Loucy (cell line): ENCODE results near the gene LCN10.

Experiments
- H2AFZ ChIP-seq: fragments of 200-600 bp; sonication (generic); 2 replicates; pipeline ENCODE4 v1.6.0; 2016; ENCODE audit warnings: antibody characterized with exemption, mild to moderate bottlenecking, low read length, moderate library complexity
- H3F3A ChIP-seq: fragments of 200-600 bp; 2 replicates; pipeline ENCODE4 v1.6.0; 2016; ENCODE audit warnings: antibody characterized with exemption, low read depth, mild to moderate bottlenecking
- H3K27me3 ChIP-seq: fragments of 200-600 bp; sonication (generic); 2 replicates; pipeline ENCODE4 v1.6.1; 2014; ENCODE audit warnings: low read length, mild to moderate bottlenecking; ENCODE audit not compliant: insufficient read depth, poor library complexity, severe bottlenecking
- H3K36me3 ChIP-seq: fragments of 200-600 bp; sonication (generic); 2 replicates; pipeline ENCODE4 v1.6.1; 2016; ENCODE audit warnings: low read length; ENCODE audit not compliant: insufficient read depth
- H3K4me1 ChIP-seq: fragments of 200-600 bp; sonication (generic); 2 replicates; pipeline ENCODE4 v1.5.1; 2014; ENCODE audit warnings: low read length, mild to moderate bottlenecking; ENCODE audit not compliant: insufficient read depth, poor library complexity, severe bottlenecking
- H3K4me2 ChIP-seq: fragments of 200-600 bp; sonication (generic); 2 replicates; pipeline ENCODE4 v1.6.0; 2014; ENCODE audit warnings: antibody characterized with exemption, low read length, low read depth, mild to moderate bottlenecking; ENCODE audit not compliant: poor library complexity, severe bottlenecking
- H3K4me3 ChIP-seq: fragments of 200-600 bp; sonication (generic); 2 replicates; pipeline ENCODE4 v1.5.1; 2014; ENCODE audit warnings: low read length, mild to moderate bottlenecking, mixed read lengths; ENCODE audit not compliant: poor library complexity, severe bottlenecking
- H3K79me2 ChIP-seq: fragments of 200-600 bp; sonication (generic); 2 replicates; pipeline ENCODE4 v1.6.1; 2014; ENCODE audit warnings: low read length; ENCODE audit not compliant: insufficient read depth
- H3K9ac ChIP-seq: fragments of 200-600 bp; sonication (generic); 2 replicates; pipeline ENCODE4 v1.6.0; 2014; ENCODE audit warnings: mild to moderate bottlenecking, low read depth, low read length, moderate library complexity; ENCODE audit not compliant: poor library complexity, severe bottlenecking
- H3K9me2 ChIP-seq: fragments of 200-600 bp; sonication (generic); replicated peaks from 2 replicates; pipeline ENCODE4 v1.6.1; 2016; ENCODE audit warnings: low read depth, low read length, mixed read lengths
- H3K9me3 ChIP-seq: fragments of 200-600 bp; sonication (generic); 2 replicates; pipeline ENCODE4 v1.6.1; 2014; ENCODE audit warnings: mild to moderate bottlenecking, antibody characterized with exemption, low read length, low read depth; ENCODE audit not compliant: insufficient read depth
- H4K20me1 ChIP-seq: fragments of 200-600 bp; sonication (generic); 2 replicates; pipeline ENCODE4 v1.6.0; 2014; ENCODE audit warnings: antibody characterized with exemption, low read length, mild to moderate bottlenecking; ENCODE audit not compliant: insufficient read depth, poor library complexity, severe bottlenecking
- CTCF ChIP-seq: fragments of 200-600 bp; sonication (generic); conservative IDR thresholded peaks from 2 replicates; pipeline ENCODE4 v1.5.1; 2014; ENCODE audit warnings: mild to moderate bottlenecking, antibody characterized with exemption, low read length
- EZH2phosphoT487 ChIP-seq: fragments of 200-600 bp; IDR thresholded peaks from 2 replicates; pipeline ENCODE4 v1.6.1; 2018; ENCODE audit warnings: antibody characterized with exemption, mild to moderate bottlenecking, moderate library complexity, borderline replicate concordance

The LCN10 gene

GRCh38 chr9:136733611-136734010 is 9.1 kb downstream of the LCN10 start:
- H3F3A ChIP-seq, result no peaks in the 10 kb centered on the region
- peaks cover 6% of the 10 kb centered on the region for H3K4me1 ChIP-seq
- H3K79me2 ChIP-seq, result peaks cover 3% of the 10 kb centered on the region; the same call in 1 of the 2 replicates
- H3K9me2 ChIP-seq, result no peaks in the 10 kb centered on the region
- H3K9ac ChIP-seq, result no peak overlapping the region
- H3K9me3 ChIP-seq, result no peaks in the 10 kb centered on the region
- H3K36me3 ChIP-seq, result no peaks in the 10 kb centered on the region
- H3K4me2 ChIP-seq, result no peak overlapping the region
- H2AFZ ChIP-seq, result no peak overlapping the region
- TF ChIP-seq CTCF, result no peak
- TF ChIP-seq EZH2phosphoT487, result no peak
- H3K4me3 ChIP-seq, result no peak overlapping the region
- no peaks in the 10 kb centered on the region for H4K20me1 ChIP-seq
- no peaks in the 10 kb centered on the region for H3K27me3 ChIP-seq

GRCh38 chr9:136732444-136733178 is 10.1 kb downstream of the LCN10 start:
- Histone ChIP-seq H3K79me2 (peaks cover 10% of the 10 kb centered on the region), H3K4me2 (no peak overlapping the region)

GRCh38 chr9:136729926-136730325 is 12.8 kb downstream of the LCN10 start:
- TF ChIP-seq CTCF (no peak), EZH2phosphoT487 (no peak)
- no peak overlapping the region for H3K4me2 ChIP-seq
- H3K9ac ChIP-seq, result peak overlapping the region; percentile 95
- peaks cover 37% of the 10 kb centered on the region for H3K79me2 ChIP-seq
- no peaks in the 10 kb centered on the region for H3K9me3 ChIP-seq
- no peak overlapping the region for H2AFZ ChIP-seq
- H3F3A ChIP-seq, result no peaks in the 10 kb centered on the region
- no peaks in the 10 kb centered on the region for H3K27me3 ChIP-seq
- peaks cover 12% of the 10 kb centered on the region; the same call in 1 of the 2 replicates for H3K36me3 ChIP-seq
- peaks cover 25% of the 10 kb centered on the region for H3K4me1 ChIP-seq
- H3K9me2 ChIP-seq, result no peaks in the 10 kb centered on the region
- H3K4me3 ChIP-seq, result no peak overlapping the region
- H4K20me1 ChIP-seq, result peaks cover 29% of the 10 kb centered on the region

More at GRCh38 chr9:136732444-136733178, 10.1 kb downstream of the LCN10 start:
- Histone ChIP-seq H3K36me3 (no peaks in the 10 kb centered on the region), H3K27me3 (no peaks in the 10 kb centered on the region), H3K9me3 (no peaks in the 10 kb centered on the region), H3F3A (no peaks in the 10 kb centered on the region), H4K20me1 (peaks cover 3% of the 10 kb centered on the region), H3K4me3 (no peak overlapping the region), H2AFZ (no peak overlapping the region), H3K9me2 (no peaks in the 10 kb centered on the region), H3K9ac (no peak overlapping the region), H3K4me1 (peaks cover 10% of the 10 kb centered on the region)
- no peak for TF ChIP-seq CTCF
- no peak for TF ChIP-seq EZH2phosphoT487
